NCI-H446 (cell line): ENCODE results near the gene TMA7B.

Experiments
- DNase-seq, 2 experiments: peaks; one replicate each; lab custom pipeline; 2025; lab: John Stamatoyannopoulos, UW

The TMA7B gene

GRCh38 chr22:39959640-39960447 lies at the start of gene TMA7B:
Gene TMA7B, plus strand, starts transcription at chr22:39960397. Its CDS starts 3,978 bp downstream, at chr22:39964375.
- DNase-seq: no peak

- DNase-seq: no peak
Observed at GRCh38 chr22:39910876-39911613, 49.2 kb upstream of the TMA7B start.

GRCh38 chr22:39913321-39913720 lies 46.9 kb upstream of the TMA7B start:
- DNase-seq: no peak

- no peak for DNase-seq
Observed at GRCh38 chr22:39913886-39914285, 46.3 kb upstream of the TMA7B start.

- DNase-seq: no peak
Observed at GRCh38 chr22:39914584-39914983, 45.6 kb upstream of the TMA7B start.

- DNase-seq: no peak
Observed at GRCh38 chr22:39915295-39915726, 44.9 kb upstream of the TMA7B start.

GRCh38 chr22:39916496-39916895 lies 43.7 kb upstream of the TMA7B start:
- no peak for DNase-seq

- DNase-seq: peak in 1 of 2 experiments; percentile 13
Observed at GRCh38 chr22:39917197-39917643, 43.0 kb upstream of the TMA7B start.

- DNase-seq: peak in 1 of 2 experiments; percentile 14
Observed at GRCh38 chr22:39917776-39918495, 42.3 kb upstream of the TMA7B start.

GRCh38 chr22:39920134-39920743 lies 40.0 kb upstream of the TMA7B start:
- DNase-seq: no peak

- DNase-seq: peak in 1 of 2 experiments; percentile 41
Observed at GRCh38 chr22:39923696-39924095, 36.5 kb upstream of the TMA7B start.

- DNase-seq: no peak
Observed at GRCh38 chr22:39924286-39924685, 35.9 kb upstream of the TMA7B start.

- DNase-seq: no peak
Observed at GRCh38 chr22:39925273-39925672, 34.9 kb upstream of the TMA7B start.

GRCh38 chr22:39925909-39926679 lies 34.1 kb upstream of the TMA7B start:
- DNase-seq: no peak

GRCh38 chr22:39926753-39927152 lies 33.4 kb upstream of the TMA7B start:
- no peak for DNase-seq

GRCh38 chr22:39927544-39927943 lies 32.7 kb upstream of the TMA7B start:
- no peak for DNase-seq

GRCh38 chr22:39928536-39929520 lies 31.4 kb upstream of the TMA7B start:
- DNase-seq: no peak

GRCh38 chr22:39931251-39931650 lies 28.9 kb upstream of the TMA7B start:
- no peak for DNase-seq

- DNase-seq: no peak
Observed at GRCh38 chr22:39932166-39932565, 28.0 kb upstream of the TMA7B start.
